GM12801 (cell line): ENCODE results near the gene ABCC4.

ENCODE experiments used
- TF ChIP-seq, protein P1 (sequence below): IDR thresholded peaks from one replicate; pipeline ENCODE4 v1.5.1; 2011; ENCODE audit warnings: control low read depth; ENCODE audit not compliant: insufficient read length; ENCODE audit errors: extremely low read depth

The ABCC4 gene

GRCh38 chr13:95195146-95195545 lies 106.1 kb downstream of the ABCC4 start:
- TF ChIP-seq, protein P1, sequence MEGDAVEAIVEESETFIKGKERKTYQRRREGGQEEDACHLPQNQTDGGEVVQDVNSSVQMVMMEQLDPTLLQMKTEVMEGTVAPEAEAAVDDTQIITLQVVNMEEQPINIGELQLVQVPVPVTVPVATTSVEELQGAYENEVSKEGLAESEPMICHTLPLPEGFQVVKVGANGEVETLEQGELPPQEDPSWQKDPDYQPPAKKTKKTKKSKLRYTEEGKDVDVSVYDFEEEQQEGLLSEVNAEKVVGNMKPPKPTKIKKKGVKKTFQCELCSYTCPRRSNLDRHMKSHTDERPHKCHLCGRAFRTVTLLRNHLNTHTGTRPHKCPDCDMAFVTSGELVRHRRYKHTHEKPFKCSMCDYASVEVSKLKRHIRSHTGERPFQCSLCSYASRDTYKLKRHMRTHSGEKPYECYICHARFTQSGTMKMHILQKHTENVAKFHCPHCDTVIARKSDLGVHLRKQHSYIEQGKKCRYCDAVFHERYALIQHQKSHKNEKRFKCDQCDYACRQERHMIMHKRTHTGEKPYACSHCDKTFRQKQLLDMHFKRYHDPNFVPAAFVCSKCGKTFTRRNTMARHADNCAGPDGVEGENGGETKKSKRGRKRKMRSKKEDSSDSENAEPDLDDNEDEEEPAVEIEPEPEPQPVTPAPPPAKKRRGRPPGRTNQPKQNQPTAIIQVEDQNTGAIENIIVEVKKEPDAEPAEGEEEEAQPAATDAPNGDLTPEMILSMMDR: no peak

GRCh38 chr13:95193509-95194230 lies 107.6 kb downstream of the ABCC4 start:
- TF ChIP-seq, protein P1: no peak

DNA sequence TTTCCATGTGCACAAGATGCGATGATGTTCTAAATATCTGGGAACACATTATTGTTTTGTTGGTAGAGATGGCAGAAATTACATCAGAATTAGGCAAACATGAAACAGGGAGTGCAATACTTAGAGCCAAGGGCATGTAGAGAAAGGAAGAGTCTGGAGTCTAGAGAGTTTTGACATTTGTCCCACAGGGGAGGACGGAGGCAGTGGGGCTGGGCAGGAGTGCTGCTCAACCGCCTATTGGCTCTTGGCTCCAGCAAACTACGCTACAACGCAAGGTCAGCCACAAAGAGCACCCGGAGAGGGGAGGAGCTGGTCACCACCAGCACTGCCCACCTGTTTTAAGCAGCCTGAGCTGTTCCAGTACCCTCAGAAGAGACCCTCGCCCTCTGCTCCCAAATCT lies 108.3 kb downstream of the ABCC4 start:
- TF ChIP-seq, protein P1: no peak

- TF ChIP-seq, protein P1: no peak
Measured at GRCh38 chr13:95191821-95192563, 109.3 kb downstream of the ABCC4 start.

GRCh38 chr13:95188128-95188527 lies 113.1 kb downstream of the ABCC4 start:
- TF ChIP-seq, protein P1: no peak

DNA sequence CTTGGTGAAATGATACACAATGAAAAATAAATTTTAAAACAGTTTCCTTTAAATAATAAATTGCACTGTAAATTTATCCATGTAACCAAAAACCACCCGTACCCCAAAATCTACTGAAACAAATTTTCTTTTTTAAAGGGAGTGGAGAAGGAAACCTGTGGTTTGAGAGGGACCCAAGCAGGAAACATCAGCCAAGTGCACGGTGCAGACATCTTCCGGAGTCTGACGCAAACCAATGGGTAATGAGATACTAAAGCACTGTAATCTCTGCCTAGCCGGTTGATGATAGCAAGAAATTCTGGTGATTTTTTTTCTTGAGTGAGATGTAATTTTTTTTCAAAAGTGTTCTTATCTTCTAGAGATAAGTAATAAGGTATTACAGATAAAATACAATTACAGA lies 115.4 kb downstream of the ABCC4 start:
- TF ChIP-seq, protein P1: no peak

- TF ChIP-seq, protein P1: no peak
Measured at GRCh38 chr13:95185311-95185710, 115.9 kb downstream of the ABCC4 start.
